GM18511 (cell line): ENCODE data around the gene CLPTM1L.
A peak's percentile ranks its signal among the peaks of the same experiment; 100 is the strongest.
"Not testable (repeated sequence)": the region's sequence is repeated elsewhere in the genome, so short reads cannot be mapped to it uniquely, and the experiment has no call there.

ENCODE experiments used
- ATAC-seq: cut with Tn5 transposase; IDR thresholded peaks from one replicate; pipeline ENCODE4 v1.9.1; 2021; ENCODE audit warnings: mild to moderate bottlenecking, moderate library complexity; ENCODE audit not compliant: unreplicated experiment

CLPTM1L gene

GRCh38 chr5:1362242-1363015, 17.5 kb upstream of the CLPTM1L start:
- ATAC-seq = no peak

GRCh38 chr5:1360861-1361260, 16.0 kb upstream of the CLPTM1L start:
- no peak for ATAC-seq

GRCh38 chr5:1360367-1360766, 15.5 kb upstream of the CLPTM1L start:
- not testable (repeated sequence) for ATAC-seq

GRCh38 chr5:1359713-1360112, 14.8 kb upstream of the CLPTM1L start:
- ATAC-seq = no peak

- ATAC-seq = no peak
Observed at GRCh38 chr5:1359031-1359645, 14.2 kb upstream of the CLPTM1L start.

GRCh38 chr5:1358726-1359025, 13.8 kb upstream of the CLPTM1L start:
- no peak for ATAC-seq

GRCh38 chr5:1357946-1358725, 13.2 kb upstream of the CLPTM1L start:
- no peak for ATAC-seq

- ATAC-seq = no peak
Observed at GRCh38 chr5:1356873-1357787, 12.2 kb upstream of the CLPTM1L start.

GRCh38 chr5:1354576-1354975, 9.7 kb upstream of the CLPTM1L start:
- no peak for ATAC-seq

- no peak for ATAC-seq
Observed at GRCh38 chr5:1352231-1353219, 7.6 kb upstream of the CLPTM1L start.

- no peak for ATAC-seq
Observed at GRCh38 chr5:1351156-1351555, 6.3 kb upstream of the CLPTM1L start.

- no peak for ATAC-seq
Observed at GRCh38 chr5:1349246-1349645, 4.3 kb upstream of the CLPTM1L start.

GRCh38 chr5:1348986-1349245, 4.0 kb upstream of the CLPTM1L start:
- ATAC-seq = no peak

- no peak for ATAC-seq
Observed at GRCh38 chr5:1347571-1347970, 2.7 kb upstream of the CLPTM1L start.

GRCh38 chr5:1346627-1347440, 1.9 kb upstream of the CLPTM1L start:
- ATAC-seq = no peak

- no peak for ATAC-seq
Observed at GRCh38 chr5:1345876-1346626, 1.2 kb upstream of the CLPTM1L start.

- peak; percentile 34 for ATAC-seq
Observed at GRCh38 chr5:1343931-1344901, 683 bp downstream of the CLPTM1L start.
